GM21423 (cell line): ENCODE results near the gene GPC4.
"Not testable (repeated sequence)": the region's sequence is repeated elsewhere in the genome, so short reads cannot be mapped to it uniquely, and the experiment has no call there.

ENCODE experiments used
- ATAC-seq: cut with Tn5 transposase; IDR thresholded peaks from one replicate; pipeline ENCODE4 v1.9.1; 2021; ENCODE audit warnings: mild to moderate bottlenecking, moderate library complexity; ENCODE audit not compliant: unreplicated experiment

GPC4 gene

DNA sequence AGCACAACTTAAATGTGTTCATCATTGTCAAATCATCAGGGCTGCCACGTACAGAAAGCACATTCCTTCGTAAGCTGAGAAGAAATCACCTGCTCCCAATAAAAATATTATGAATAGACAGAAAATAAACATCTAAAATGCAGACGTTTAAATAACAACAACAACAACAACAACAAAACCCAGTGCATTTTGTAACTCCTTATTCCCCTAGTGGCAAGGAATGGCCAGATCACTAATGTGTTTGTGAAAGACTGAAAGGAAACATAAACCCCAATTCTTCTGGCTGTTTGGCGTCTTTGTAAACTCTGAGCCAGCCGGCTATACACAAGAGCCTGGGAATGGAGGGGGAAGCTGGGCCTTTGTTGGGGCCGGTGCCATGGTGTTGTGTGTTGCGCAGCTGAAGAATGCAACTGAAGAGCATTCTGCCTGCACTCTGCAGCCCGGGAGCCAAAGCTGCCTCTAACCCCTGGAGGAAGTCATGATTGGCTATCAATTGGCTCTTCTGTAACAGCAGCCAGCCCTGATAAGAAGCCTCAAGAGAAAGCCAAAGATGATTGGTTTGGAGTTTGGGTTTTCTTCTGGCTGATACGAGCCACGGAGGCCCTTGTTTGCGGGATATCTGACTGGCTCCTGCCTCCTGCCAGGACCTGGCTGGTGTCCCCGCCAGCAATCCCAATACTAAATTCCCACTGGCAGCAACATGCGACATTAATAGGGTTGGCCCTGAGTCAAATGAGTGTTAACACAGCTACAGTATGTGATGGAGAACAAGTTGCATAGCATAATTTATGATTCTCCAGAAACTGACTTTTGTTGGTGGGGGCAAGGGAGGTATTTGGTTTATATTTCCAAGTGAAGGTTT, 107.4 kb downstream of the GPC4 start:
- ATAC-seq, result no peak

DNA sequence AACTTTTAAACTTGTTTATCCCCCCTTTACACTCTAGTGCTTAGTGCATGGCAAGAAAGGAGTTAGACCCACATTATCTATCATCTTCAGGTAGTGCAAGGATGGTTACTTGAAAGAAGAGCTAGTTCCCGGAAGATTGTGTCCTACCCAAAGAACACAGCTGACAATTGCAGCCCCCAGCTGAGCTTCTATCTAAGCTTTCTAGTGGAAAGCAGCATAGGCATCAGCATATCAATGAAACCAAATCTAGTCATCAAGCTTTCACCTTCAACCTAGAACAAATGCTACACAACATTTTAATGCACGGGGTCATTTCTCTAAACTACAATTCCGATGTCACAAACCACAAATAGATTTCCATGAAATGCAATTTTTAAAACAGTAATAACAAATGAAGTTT, 108.2 kb downstream of the GPC4 start:
- no peak for ATAC-seq

DNA sequence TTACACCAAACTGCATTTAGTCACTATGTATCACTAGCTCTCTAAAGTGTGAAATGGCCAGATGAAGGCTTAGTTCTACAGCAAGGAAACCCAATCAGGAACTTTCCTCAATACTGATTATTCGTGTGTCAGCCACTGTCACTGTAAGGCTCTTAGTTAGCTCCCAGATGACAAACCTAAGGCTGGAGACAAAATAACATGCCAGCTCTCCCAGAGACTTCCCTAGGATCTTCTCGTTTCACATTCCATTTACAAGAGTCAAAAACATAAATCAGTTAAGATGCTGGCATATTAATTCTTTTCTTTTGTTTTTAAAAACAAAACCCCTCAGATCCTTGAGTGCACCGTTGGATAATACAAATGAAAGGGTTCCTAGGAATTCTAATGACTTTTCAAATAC, 109.0 kb downstream of the GPC4 start:
- no peak for ATAC-seq

DNA sequence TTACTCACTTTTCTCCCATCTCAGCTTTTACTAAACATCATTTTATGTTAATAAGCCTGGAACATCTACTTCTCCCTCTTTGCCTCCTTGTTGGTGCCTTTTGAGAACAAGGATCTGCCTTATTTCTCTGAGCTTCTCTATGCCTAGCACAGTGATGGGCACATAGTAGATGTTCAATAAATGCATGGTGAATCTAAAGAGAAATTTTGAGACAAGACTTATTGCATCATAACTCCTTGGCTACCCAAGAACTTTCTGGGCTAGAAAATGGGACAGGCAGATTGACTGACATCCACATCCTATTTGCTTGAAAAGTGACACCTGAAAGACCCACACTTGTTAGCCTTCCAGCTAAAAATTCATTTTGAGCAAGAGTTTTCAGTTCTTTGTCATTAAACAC, 109.9 kb downstream of the GPC4 start:
- no peak for ATAC-seq

DNA sequence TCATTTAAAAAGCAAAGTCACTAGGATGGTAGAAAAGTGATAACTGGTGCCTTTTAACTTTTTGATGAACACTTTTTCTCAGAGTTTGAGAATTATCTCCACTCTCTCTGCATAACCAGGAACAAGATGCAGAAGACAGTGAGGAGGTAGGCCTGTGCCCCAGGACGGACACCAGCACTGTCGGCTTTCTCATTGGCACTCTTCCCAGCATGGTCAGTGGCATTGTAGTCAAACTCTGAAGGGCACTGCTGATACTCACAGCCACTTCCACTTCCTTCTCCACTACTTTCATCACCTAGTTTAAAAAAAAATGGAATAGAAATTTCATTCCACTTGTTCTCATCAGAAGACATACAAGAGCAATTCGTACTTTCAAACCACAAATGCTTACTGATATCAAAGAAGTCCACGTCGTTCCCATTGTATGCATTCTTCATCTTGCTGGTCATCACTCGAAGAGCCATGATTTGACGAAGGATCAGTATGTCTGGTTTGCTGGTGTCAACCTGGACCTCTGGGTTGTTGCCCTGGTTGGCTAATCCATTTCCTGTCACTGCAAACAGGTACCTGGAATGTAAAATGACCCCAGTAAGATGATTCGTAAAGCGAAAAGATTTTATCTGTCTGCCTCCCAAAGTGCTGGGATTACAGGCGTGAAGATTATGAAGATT, 112.4 kb downstream of the GPC4 start:
- no peak for ATAC-seq

DNA sequence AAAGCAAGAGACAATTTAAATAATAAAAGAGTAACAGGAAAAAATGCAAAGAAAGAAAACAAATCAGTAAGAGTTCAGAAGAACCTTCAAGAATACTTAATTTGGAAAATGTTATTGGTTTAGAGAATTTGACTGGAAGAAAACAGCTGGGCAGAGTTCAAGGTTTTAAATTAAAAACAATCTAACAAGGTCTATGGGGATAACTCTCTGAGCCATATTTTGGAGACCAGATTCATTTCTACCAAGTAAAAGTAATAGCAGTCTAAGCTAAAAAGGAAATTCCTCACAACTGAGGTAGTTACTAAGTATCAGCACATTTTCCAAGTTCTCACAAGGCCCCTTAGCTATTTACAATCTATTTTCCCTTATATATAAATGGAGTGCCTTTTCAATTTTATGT, 114.7 kb downstream of the GPC4 start:
- no peak for ATAC-seq

DNA sequence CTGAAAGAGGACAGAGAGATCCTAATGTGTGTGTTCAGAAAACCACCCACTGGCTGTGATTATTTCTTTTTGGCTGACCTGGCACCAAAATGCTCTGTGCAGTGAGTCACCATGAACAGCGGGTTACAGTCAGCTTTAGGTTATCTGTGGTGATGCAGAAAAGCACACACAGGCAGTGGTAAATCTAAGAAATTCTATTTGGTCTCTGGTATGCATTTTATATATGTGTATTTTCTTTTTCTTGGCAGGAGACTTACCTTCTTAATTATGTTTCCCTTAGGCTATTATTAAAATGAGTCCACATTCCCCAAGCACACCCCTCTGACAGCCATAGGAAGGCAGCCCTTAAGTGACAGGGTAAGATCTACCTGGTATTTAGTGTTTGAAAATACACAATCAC, 118.0 kb downstream of the GPC4 start:
- ATAC-seq, result no peak

DNA sequence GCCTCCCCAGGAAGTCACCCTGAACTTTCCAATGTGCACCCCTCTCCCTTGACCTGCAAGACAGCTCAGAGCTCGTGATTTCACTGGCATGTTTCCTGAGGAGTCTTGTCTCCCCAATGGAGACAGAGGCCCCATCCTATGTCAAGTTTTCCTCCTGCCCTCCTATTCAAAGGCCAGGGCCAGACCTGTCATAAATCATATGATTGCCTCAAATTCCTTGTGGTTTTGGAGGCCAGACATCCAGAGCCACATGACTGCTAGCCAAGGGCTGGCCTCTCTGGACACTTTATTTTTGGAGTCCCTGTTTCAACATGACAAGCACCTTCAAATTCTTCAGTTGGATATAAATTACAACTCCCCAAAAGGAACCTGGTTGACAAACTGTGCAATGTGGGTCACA, 121.2 kb downstream of the GPC4 start:
- no peak for ATAC-seq

DNA sequence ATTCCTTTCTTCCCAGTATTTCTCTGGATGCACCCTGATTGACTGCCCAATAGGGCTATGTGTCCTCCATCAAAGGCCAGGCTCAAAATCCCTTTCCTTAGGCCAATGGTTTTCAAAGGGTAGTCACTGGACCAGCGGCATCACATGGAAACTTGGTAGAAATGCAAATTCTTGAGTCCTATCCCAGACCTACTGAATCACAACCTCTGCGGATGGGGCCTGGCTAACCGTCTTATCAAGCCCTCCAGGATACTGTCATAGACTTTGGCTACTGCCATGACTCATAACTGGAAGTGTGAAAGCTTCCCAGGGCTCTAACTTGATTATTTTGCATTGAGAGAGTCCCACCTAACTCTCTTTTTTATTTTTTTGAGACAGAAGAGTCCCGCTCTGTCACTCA, 125.2 kb downstream of the GPC4 start:
- no peak for ATAC-seq

DNA sequence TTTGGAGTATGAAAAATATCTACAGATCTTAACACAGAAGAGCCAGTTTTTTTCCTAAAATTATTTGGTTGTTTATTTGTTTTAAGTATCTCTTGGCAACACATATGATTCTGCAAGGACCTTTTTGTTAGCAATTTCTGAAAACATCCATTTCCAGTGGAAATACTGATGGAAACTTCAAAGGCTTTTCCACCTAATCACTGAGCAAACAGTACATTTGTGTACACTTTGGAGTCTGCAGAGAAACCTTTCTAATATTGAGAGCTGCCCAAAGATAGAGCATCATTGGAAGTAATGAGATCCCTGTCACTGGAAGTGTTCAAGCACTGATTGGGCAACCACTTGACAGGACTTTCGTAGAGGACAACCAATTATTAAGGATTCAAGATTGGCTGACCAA, 127.4 kb downstream of the GPC4 start:
- no peak for ATAC-seq

DNA sequence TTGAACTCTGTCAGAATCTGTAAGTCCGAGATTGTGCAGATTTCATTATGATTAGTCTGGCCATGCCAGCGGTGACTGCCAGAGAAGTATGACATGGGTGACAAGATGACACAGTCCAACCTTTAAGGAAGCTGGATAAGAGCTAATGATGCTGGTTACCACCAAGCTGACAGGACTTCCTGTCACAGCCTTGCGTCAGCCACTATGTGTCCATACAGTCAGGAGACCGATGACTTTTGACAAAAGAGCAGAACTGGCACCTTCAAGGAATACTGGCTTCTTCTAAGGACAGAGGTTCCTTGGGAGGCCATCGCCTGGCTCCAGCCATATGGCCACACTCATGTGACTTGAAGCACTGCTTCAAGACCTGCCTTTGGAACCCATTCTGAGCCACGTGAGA, 129.9 kb downstream of the GPC4 start:
- ATAC-seq, result no peak

DNA sequence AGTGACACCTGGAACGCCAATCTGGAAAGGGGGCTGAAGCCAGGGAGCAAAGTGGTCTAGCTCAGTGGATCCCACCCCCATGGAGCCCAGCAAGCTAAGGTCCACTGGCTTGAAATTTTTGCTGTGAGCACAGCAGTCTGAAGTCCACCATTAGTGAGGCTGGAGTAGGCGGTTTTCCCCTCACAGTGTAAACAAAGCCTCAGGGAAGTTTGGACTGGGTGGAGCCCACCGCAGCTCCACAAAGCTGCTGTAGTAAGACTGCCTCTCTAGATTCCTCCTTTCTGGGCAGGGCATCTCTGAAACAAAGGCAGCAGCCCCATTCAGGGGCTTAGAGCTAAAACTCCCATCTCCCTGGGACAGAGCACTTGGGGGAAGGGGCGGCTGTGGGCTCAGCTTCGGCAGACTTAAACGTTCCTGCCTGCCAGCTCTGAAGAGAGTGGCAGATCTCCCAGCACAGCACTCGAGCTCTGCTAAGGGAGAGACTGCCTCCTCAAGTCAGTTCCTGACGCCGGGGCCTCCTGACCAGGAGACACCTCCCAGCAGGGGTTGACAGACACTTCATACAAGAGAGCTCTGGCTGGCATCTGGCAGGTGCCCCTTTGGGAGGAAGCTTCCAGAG, 136.1 kb downstream of the GPC4 start:
- ATAC-seq, result not testable (repeated sequence)

DNA sequence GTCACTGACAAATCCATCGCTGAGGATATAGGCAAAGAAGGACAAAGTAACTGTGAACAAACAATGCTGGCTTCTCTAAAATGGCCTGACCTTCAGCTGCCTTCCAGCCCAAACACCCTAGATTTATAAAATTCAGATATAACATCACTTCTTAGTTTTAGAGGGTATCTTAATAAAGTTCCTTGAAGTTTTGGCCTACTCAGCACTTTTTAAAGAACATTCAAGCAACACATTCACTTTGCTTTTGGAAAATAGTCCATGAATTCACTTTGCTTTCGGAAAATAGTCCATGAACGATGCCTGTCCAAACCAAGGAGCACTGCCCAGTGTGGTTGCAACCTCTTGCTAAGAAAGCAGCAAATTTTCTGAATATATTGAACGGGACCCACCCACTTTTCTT, 142.1 kb downstream of the GPC4 start:
- no peak for ATAC-seq

DNA sequence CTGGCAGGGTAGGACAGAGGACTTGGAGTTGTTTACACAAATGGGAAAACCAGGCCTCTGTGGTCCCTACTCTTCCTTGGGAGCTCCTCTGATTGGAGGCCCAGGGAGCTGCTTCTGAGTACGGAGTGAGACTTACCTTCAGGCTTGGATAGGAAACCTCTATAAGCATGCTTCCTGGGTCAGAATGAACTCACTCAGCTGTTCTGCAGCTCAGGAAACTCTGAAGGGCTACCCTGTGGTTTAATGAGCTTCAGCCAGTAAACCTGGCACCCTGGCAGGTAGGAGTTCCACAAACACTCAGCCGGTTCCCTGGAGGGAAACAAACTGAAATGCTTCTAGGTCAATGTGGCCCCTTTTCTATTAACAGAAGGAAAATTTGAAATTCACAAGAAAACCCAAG, 146.1 kb downstream of the GPC4 start:
- no peak for ATAC-seq

DNA sequence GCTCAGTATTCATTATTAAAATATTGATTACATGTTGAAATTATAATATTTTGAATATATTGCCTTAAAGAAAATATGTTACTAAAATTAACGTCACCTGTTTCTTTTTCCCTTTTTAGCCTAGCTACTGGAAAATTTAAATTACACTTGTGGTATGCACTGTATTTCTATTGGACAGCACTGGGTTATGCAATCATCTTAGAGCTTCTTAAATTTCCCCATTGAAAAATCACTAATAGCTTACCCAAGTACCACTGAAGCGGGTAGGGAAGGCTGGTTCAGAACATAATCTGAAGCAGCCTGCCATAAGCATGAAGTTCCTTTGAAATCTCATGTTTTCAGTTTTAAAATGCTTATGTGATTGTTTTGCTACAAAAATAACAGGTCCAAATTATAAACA, 147.7 kb downstream of the GPC4 start:
- no peak for ATAC-seq

DNA sequence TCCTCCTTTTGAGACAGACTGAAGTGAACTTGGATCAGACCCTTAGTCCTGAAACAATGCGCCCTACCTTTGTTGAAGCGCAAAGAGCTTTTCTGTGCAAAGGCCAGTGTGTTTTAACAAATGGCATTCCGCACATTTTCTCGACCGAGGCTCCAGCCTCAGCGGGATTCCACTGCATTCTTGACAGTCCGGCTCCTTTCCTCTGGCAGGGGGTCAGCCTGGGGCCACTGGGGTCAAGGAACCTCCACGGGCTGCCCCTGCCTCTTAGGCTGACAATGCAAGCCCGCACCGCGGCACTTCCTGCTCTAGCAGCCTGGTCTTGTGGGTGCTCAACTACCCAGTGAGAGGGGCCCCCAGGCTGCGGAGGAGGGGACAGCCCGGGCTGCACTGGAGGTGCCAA, 150.0 kb downstream of the GPC4 start:
- no peak for ATAC-seq

DNA sequence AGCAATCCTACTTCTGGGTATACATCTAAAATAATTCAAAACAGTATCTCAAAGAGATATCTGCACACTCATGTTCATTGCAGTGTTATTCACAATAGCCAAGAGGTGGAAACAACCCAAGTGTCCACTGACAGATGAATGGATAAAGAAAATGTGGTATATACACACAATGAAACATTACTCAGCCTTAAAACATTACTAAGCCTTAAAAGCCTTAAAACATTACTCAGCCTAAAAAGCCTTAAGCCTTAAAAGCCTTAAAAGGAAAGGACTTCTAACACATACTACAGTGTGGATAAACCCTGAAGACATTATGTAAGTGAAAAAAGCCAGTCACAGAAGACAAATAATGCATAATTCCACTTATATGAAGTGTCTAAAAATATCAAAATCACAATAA, 156.8 kb downstream of the GPC4 start:
- ATAC-seq, result no peak

DNA sequence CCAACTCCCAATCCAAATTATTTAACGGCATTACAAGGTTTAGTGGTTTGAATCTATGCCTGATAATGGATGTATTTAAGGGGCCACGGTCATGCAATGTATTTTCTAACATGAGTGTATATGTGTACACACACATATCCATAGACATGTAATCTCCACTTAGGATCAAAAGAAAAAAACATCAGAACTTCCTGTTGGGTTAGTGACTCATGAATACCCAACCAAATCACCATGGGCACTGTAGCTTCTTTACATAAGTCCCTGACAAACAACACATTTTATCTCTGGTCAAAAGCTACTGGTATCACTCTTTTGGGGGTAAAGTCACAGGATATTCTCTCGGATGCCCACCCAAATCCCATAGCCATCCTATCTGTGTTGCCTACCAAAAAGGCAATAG, 160.6 kb downstream of the GPC4 start:
- no peak for ATAC-seq

DNA sequence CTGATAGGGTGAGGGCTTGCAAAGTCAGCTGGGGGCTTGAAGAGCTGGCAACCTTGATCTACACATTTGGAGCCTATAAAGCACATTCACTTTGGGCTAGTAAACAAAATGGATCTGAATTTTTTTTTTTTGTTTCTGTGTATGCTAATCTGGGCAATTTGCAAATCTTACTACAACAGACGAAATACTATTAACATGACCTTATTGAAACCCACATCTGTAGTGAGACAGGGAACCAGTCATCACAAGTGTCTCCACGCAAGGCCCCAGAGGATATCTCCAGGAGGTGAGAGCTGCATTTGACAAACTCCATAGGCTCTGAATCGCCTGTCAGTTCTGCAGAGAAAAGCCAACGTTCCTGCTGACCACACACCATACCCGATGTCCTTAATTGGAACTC, 164.1 kb downstream of the GPC4 start:
- no peak for ATAC-seq

DNA sequence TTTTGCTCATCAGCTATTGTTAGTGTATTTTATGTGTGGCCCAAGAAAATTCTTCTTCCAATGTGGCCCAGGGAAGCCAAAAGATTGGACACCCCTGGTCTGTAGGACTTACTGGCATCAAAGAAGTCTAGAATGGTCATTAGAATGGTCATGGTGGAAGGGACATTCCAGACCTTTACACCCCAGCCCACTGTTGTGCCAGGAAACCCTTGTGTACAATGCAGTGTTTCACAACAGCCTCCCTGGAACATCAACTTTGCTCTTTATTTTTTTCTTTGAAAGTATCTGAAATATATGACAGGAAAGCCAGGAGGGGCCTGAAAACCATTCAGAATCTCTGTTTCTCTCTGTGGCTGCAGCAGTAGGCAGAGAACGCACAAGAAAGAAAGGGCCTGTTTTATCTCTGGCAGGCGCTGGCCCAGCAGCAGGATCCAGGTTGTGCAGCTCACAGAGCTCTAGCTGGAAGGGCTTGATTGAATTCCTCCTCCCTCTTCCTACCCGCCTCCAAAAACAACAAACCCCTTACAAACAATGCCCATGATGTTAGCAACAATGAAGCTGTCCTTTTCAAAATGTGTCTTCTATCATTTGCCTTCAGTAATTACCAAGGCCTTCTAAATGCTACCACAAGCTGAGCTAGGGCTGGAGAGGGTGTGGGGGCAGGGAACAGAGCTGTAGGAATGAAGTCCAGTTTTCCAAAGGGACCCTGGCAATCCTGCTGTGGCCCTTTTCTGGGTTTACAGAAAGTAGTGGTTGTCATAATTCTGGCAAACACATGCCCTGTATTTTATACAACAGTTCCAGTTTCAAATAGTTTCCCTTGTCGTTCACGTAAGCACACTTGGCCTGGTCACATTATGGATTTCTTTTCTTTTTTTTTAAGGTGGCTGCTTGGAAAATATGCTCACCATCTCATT, 164.8 kb downstream of the GPC4 start:
- ATAC-seq, result no peak
